Stimulated activated CD4-positive, alpha-beta T cell treated with anti-CD3 and anti-CD28 coated beads, Interleukin-4, amount 100 ng/mL, for 4 hours (primary cell): Measurements from ENCODE around the gene RILP.
A peak's percentile ranks its signal among the peaks of the same experiment; 100 is the strongest.
"Not testable (repeated sequence)": the region's sequence is repeated elsewhere in the genome, so short reads cannot be mapped to it uniquely, and the experiment has no call there.

Experiments
- DNase-seq, 2 experiments: peaks; one replicate each; pipeline ENCODE4 v3.0.0-alpha.2; 2020

RILP gene

GRCh38 chr17:1649844-1650501, at the start of gene RILP:
RILP (minus strand) TSS chr17:1649866; CDS start chr17:1649804, 62 bp downstream.
- DNase-seq = peak in 1 of 2 experiments; percentile 40

GRCh38 chr17:1697681-1698080, 48.0 kb upstream of the RILP start:
- DNase-seq = no peak

GRCh38 chr17:1695365-1695764, 45.7 kb upstream of the RILP start:
- DNase-seq = no peak

GRCh38 chr17:1693339-1693738, 43.7 kb upstream of the RILP start:
- no peak for DNase-seq

GRCh38 chr17:1690544-1691221, 41.0 kb upstream of the RILP start:
- no peak for DNase-seq

GRCh38 chr17:1688405-1688804, 38.7 kb upstream of the RILP start:
- DNase-seq = not testable (repeated sequence)

- no peak for DNase-seq
Observed at GRCh38 chr17:1686086-1686485, 36.4 kb upstream of the RILP start.

GRCh38 chr17:1684378-1685189, 34.9 kb upstream of the RILP start, which contains the start of gene PRPF8:
PRPF8 (minus strand) TSS chr17:1684867; CDS start chr17:1684571, 296 bp downstream.
- peak; percentile 95 to 98 for DNase-seq

- no peak for DNase-seq
Observed at GRCh38 chr17:1683459-1683858, 33.8 kb upstream of the RILP start.

- no peak for DNase-seq
Observed at GRCh38 chr17:1676401-1676800, 26.7 kb upstream of the RILP start.

- DNase-seq = peak in 1 of 2 experiments; percentile 4
Observed at GRCh38 chr17:1673041-1673785, 23.5 kb upstream of the RILP start.

GRCh38 chr17:1663934-1664333, 14.3 kb upstream of the RILP start:
- DNase-seq = not testable (repeated sequence)

- DNase-seq = no peak
Observed at GRCh38 chr17:1661045-1661444, 11.4 kb upstream of the RILP start.

- DNase-seq = no peak
Observed at GRCh38 chr17:1658100-1658499, 8.4 kb upstream of the RILP start.

GRCh38 chr17:1653735-1654134, 4.1 kb upstream of the RILP start:
- DNase-seq = no peak

GRCh38 chr17:1652794-1653193, 3.1 kb upstream of the RILP start:
- DNase-seq = not testable (repeated sequence)

- no peak for DNase-seq
Observed at GRCh38 chr17:1651559-1651844, 1.8 kb upstream of the RILP start.

GRCh38 chr17:1650731-1651558, 1.3 kb upstream of the RILP start:
- no peak for DNase-seq

- DNase-seq = peak; percentile 91 to 95
Observed at GRCh38 chr17:1648963-1649843, 463 bp downstream of the RILP start.

- DNase-seq = peak in 1 of 2 experiments; percentile 22
Observed at GRCh38 chr17:1648173-1648962, 1.3 kb downstream of the RILP start.
